Ammon's horn (tissue), 1 donor: ENCODE measurements around the gene PLXNA4.

Source experiments
- DNase-seq: peaks from one replicate; pipeline ENCODE4 v3.0.0-alpha.2; 2016; ENCODE audit warnings: low spot score

The PLXNA4 gene

DNA sequence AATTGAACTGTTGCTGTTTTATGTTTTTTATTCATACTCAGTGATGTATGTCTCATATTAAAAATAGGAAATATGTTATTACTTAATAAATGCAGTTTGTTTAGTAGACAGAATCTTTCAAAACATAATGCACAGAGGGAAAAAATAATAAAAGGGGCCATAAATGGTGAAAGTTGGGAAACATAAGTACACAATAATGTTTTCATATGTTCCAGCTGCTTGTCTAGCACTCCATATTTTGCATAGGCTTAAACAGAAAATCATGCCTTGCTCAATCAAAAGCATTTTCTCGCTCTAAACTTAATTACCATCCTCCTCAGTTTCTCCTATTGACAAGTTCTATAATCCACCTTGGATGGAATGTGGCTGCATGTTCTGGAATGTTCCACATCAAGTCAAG lies 333.2 kb downstream of the PLXNA4 start:
- DNase-seq = no peak

DNA sequence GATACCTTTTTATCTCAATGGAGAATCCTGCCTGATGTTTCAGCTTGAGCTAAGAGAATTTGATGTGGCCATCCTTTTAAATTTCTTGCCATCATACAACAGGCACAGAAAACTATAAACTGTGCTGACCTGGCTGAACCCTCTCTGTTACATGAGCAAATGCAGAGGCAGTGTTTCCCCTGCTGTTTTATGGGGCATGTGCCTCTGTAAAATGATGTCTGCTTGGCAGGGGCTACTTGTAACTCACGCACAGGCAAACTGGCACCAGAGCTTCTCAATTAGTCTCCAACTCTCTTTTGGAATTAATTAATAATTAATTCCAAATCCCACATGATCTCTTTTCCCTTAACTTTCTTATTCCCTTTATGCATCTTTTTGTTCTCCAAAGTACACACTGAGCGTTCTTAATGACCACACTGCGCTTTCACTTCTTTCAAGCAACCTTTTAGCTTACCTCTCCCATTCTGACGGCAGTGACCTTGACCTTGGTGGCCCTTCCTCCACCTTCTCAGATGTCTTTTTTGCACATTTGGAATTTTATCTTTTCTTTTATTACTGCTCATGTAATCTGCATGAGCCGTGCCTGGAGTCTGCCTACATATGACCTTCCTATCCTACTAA lies 334.0 kb downstream of the PLXNA4 start:
- no peak for DNase-seq

DNA sequence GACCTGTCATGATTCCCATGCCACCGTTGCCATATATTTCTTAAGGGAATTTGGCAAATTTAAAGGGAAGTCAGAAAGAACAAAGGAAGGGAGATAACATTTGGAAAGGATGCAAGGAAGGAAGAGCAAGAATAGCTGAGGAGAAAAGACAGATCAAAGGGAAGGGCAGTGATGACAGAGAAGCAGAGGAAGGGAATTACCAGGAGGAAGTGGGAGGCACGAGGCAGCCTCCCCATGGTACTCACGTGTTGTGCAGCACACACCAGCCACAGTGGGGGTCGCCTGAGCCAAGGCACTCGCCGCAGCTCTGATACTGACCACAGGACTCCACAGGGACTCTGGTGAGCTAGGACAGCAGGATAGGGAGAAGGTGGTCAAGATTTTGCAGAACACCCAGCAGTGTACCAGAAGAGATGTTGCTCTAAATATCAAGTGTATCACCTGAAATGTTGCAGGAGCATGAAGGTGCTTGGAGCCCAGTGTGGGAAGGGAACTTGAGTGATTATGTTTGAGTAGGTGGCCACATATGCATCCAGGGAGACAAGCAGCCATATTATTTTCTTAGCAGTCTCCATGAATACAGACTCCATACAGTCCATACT lies 335.3 kb downstream of the PLXNA4 start:
- no peak for DNase-seq

- no peak for DNase-seq
These were observed 336.0 kb downstream of the PLXNA4 start for GRCh38 chr7:132240262-132240661.

- no peak for DNase-seq
These were observed 336.8 kb downstream of the PLXNA4 start for GRCh38 chr7:132239422-132239994.

DNA sequence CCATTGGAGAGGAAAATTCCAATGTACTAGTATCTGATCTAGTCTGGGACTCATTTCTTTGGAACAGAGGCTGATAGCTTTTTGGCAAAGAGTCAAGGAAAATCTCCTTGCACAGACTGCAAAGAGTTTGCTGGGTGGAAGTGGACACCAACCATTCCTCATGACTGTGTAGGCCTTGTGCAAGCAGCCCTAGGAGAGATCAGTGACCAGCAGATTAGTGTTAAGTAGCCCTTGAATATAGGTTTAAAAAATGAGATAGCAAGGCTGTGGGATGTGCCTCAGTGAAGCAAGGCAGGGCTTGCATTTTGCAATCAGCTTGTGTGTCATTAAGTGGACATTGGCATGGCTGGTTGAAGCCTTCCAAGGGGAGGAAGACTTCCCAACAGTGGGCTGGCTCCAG lies 341.6 kb downstream of the PLXNA4 start:
- no peak for DNase-seq

- no peak for DNase-seq
These were observed 343.9 kb downstream of the PLXNA4 start for GRCh38 chr7:132232406-132232805.

DNA sequence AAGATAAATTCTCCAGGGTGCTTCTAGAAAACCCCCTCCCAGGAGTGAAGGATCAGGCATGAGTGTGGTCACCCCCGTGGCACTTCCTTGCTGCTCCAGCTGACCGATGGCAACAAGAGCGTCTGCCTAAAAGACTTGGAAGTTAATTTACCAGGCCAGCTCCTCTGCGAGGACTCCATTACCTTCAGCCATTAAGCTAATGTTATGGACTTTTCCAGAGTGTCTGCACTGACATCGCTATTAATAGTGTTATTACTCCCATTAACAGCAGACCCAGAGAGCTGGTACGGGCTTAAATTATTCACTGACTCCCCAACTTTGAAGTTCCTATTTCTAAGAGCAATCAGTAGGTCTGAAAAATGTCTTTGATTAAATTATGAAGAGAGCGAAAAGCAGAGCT lies 345.8 kb downstream of the PLXNA4 start:
- no peak for DNase-seq

DNA sequence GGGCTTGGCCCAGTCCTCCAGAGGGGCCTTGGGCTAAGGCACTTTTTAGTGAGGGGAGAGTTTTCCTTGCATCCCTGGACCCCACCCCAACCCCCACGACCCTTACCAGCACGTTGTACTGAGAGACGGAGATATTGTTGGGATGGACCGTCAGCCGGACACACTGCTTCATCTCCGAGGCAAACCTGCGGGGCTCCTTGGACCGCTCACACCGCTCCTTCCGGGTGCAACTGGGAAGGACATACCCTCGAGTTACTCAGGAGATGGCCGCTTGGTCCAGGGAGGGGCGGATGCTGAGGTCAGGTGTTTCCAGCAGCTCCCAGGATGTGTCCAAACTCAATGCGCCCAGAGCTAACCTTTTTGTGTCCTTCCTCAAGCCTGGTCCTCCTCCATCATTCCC lies 348.0 kb downstream of the PLXNA4 start:
- DNase-seq = no peak

- DNase-seq = no peak
These were observed 349.3 kb downstream of the PLXNA4 start for GRCh38 chr7:132226957-132227290.

- no peak for DNase-seq
These were observed 350.0 kb downstream of the PLXNA4 start for GRCh38 chr7:132226046-132226956.

- DNase-seq = no peak
These were observed 350.8 kb downstream of the PLXNA4 start for GRCh38 chr7:132225216-132226030.

DNA sequence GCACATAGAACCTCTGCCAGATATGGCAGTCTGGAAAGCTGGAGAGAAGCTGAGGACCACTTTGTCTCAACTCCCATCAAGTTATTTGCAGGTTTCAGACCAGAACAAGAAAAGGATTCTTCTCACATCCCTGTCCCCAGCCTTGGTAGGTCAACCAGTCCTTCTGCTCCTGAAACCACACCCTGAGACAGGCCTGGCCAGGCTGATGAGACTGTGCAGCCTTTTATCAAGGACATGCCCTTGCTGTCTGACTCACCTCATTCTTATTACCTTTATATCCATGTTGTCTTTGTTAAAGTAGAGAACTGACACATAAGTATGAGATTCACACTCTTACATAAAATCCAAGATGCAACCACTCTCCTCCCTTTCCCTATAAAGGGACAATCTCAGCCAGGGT lies 354.9 kb downstream of the PLXNA4 start:
- DNase-seq = no peak

DNA sequence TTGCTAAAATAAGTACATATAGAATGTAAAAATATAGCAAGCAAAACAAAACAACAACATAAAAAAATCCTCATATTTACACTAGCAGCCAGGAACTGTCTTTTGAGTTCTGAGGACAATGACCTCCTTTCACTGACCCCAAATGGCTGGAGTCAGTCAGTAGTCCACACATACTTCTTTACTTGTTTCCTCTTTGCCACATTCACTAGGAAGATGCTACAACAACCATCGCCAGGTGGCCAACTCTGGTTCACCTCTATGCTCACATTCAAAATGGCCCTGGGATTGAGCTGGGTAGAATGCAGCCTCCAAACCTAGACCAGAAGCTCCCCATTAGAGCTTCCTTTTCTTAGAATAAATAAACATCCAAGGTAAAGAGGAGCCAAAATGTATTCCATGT lies 356.2 kb downstream of the PLXNA4 start:
- no peak for DNase-seq

DNA sequence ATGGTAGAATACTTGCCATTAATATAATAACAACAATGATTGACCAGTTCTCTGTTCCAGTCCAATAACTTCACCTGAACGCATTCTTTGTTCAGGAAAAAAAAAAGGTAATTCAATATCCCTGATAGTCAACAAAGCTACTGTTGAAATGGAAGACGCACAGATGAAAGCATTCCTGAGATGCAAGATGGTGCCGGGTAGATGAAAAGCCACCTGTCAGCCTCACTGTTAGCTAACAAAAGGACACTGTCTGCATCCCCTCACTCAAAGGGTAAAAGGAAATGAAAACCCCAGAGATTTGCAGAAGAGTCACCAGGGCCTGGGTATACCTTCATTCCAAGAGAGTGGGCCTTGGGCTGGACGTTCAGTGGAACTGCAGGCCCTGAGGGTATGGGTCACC lies 357.4 kb downstream of the PLXNA4 start:
- DNase-seq = no peak

DNA sequence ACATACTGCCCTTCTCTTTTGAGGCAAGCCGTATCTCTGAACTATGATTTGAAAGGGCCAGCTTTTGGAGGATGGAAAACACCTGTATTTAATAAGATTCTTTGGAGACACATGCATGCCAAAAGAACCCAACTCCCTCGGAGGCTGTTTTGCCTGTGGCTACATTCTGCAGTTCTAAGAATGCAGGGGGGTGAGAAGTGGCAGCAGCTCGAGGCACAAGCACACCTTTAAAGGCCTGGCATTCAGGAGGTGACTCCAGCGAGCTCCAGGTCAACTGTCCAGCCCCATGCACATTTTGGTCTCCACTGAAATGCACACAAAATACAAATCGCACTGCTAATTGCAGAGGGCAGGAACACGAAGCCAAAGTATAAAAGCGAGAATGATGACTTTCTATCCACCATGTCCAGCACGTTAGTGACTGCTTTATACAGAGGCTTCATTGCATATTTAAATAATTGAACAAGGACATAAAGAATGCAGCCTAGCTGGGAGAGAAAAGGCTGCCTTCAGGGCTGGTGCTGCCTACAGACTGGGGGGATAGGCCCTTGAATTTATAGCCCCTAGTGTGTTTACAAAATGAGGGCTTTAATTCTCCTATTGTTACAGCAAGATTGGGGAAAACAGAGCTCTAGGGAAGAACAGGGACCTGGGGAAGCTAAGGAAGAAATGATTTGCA lies 359.3 kb downstream of the PLXNA4 start:
- no peak for DNase-seq

DNA sequence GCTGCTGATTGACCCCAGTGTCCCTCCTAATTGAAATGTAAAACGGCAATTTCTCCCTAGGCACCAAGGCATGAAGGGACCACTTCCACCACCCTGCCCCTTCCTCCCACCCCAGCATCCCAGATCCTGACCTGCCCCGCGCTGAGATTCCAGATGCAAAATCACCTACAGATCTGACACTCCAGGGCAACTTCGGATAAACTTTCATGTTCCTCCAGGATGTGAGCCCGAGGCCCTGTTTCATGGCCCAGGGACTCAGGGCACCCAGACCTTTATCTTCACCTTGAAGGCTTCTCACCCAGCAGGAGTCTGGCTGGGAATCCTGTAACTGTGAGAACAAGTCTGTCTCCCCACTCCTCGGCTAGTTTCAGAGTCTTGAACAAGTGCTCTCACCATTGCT lies 361.8 kb downstream of the PLXNA4 start:
- no peak for DNase-seq

DNA sequence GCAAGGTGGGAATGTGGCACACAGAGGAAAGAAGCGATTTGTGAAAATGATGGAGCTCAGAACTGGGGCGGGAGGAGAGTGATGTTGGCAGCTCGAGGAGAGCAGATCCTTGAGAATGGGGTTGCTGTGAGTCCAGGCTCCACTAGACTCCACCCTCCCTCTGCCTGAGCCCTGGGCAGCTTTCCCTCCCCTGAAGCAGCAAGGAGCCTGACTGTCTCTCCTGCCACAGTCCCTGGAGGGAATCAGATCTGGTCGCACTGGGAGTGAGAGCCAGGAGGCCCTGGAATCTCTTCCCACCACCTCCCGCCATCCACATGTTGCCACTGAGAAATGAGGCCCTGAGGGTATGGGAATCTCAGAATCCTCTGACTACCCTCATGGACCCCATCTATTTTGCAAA lies 362.7 kb downstream of the PLXNA4 start:
- no peak for DNase-seq

DNA sequence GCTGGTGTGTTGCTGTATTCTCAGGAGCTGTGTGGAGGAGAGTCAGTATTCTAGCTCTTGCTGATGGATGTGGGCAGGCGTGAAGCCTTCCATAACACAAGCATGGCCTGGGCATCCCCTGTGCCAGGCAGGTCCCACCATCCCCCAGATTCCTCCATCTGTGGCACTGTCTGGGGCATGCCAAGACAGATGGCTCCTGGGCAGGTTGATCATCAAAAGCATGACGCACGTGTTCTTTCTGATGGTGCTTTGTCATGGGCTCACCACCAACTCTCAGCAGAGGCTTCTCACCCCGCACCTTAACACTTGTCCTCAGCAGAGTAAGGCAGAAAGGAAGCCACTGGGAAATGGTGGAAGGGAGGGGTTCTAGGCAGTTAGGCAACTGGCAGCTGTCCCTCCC lies 364.3 kb downstream of the PLXNA4 start:
- DNase-seq = peak; percentile 14

- DNase-seq = no peak
These were observed 365.4 kb downstream of the PLXNA4 start for GRCh38 chr7:132210821-132211220.

GRCh38 chr7:132207782-132208181 lies 368.5 kb downstream of the PLXNA4 start:
- no peak for DNase-seq

GRCh38 chr7:132207211-132207610 lies 369.1 kb downstream of the PLXNA4 start:
- no peak for DNase-seq
